MM.1S (cell line): ENCODE measurements around the gene BTBD6.

ENCODE experiments used
- EZH2phosphoT487 ChIP-seq: fragments of 300-600 bp; sonication (generic); IDR thresholded peaks from 2 replicates; pipeline ENCODE4 v1.6.1; 2018; ENCODE audit warnings: antibody characterized with exemption, low read length
- TF ChIP-seq, protein P1 (sequence below): fragments of 300-600 bp; sonication (generic); IDR thresholded peaks from 2 replicates; pipeline ENCODE4 v1.5.1; 2016; ENCODE audit warnings: antibody characterized with exemption, low read length, mixed read lengths

DNA sequence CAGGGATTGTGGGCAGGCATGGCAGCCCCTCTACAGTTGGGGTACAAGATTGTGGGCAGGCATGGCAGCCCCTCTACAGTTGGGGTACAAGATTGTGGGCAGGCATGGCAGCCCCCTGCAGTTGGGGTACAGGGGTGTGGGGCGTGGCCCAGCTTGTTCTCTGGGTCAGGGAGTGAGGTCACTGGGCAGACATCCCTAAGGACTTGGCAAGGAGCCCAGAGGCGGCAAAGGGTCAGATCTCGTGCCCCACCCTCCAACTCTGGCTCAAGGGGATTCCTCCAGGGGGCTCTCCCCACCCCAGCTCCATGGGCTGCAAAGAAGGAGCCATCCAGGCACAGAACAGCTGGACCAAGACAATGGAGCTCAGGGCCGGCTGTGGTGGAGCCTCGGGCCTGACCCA, 41.5 kb upstream of the BTBD6 start:
- TF ChIP-seq, protein P1, sequence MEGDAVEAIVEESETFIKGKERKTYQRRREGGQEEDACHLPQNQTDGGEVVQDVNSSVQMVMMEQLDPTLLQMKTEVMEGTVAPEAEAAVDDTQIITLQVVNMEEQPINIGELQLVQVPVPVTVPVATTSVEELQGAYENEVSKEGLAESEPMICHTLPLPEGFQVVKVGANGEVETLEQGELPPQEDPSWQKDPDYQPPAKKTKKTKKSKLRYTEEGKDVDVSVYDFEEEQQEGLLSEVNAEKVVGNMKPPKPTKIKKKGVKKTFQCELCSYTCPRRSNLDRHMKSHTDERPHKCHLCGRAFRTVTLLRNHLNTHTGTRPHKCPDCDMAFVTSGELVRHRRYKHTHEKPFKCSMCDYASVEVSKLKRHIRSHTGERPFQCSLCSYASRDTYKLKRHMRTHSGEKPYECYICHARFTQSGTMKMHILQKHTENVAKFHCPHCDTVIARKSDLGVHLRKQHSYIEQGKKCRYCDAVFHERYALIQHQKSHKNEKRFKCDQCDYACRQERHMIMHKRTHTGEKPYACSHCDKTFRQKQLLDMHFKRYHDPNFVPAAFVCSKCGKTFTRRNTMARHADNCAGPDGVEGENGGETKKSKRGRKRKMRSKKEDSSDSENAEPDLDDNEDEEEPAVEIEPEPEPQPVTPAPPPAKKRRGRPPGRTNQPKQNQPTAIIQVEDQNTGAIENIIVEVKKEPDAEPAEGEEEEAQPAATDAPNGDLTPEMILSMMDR = no peak
- TF ChIP-seq EZH2phosphoT487 = no peak
